ENCODE data around the gene POC1A. TPM values are rescaled to one million over a fixed set of nuclear protein-coding genes. Genes with fewer than 3 reads are reported as not detected.

The POC1A gene
- total RNA-seq, 1 donor from 2014 or later = 24.1 TPM

GRCh38 chr3:52083556-52084087 lies 70.6 kb downstream of the POC1A start:
- Mint-ChIP-seq H3K4me1 (peaks cover 24% of the 10 kb centered on the region), H3K4me3 (no peak overlapping the region), H3K36me3 (ENCODE audit: low read depth) (no peaks in the 10 kb centered on the region), H3K9me3 (no peaks in the 10 kb centered on the region), H3K27ac (no peak overlapping the region), H3K27me3 (no peaks in the 10 kb centered on the region)
- intact Hi-C loops (cut with micrococcal nuclease) = no loop called here
- DNase-seq = no peak

GRCh38 chr3:52082951-52083350 lies 71.3 kb downstream of the POC1A start:
- Mint-ChIP-seq H3K27me3 (no peaks in the 10 kb centered on the region), H3K27ac (no peak overlapping the region), H3K9me3 (no peaks in the 10 kb centered on the region), H3K4me1 (peaks cover 22% of the 10 kb centered on the region), H3K4me3 (no peak overlapping the region), H3K36me3 (ENCODE audit: low read depth) (no peaks in the 10 kb centered on the region)
- no peak for DNase-seq
- intact Hi-C loops (cut with micrococcal nuclease) = no loop called here

- Mint-ChIP-seq H3K36me3 (ENCODE audit: low read depth) (no peaks in the 10 kb centered on the region), H3K27me3 (no peaks in the 10 kb centered on the region), H3K27ac (no peak overlapping the region), H3K4me3 (no peak overlapping the region), H3K9me3 (no peaks in the 10 kb centered on the region), H3K4me1 (peaks cover 4% of the 10 kb centered on the region)
- intact Hi-C loops (cut with micrococcal nuclease) = no loop called here
- DNase-seq = no peak
Measured at GRCh38 chr3:52080830-52081719, 73.1 kb downstream of the POC1A start.

GRCh38 chr3:52079958-52080357 lies 74.3 kb downstream of the POC1A start:
- Mint-ChIP-seq H3K36me3 (ENCODE audit: low read depth) (no peaks in the 10 kb centered on the region), H3K27me3 (no peaks in the 10 kb centered on the region), H3K9me3 (no peaks in the 10 kb centered on the region), H3K27ac (no peak overlapping the region), H3K4me3 (no peak overlapping the region), H3K4me1 (no peaks in the 10 kb centered on the region)
- intact Hi-C loops (cut with micrococcal nuclease) = no loop called here
- DNase-seq = no peak

GRCh38 chr3:52078781-52079560 lies 75.3 kb downstream of the POC1A start:
- no peak overlapping the region for H3K27ac Mint-ChIP-seq
- H3K36me3 Mint-ChIP-seq (ENCODE audit: low read depth) = no peaks in the 10 kb centered on the region
- no peaks in the 10 kb centered on the region for H3K27me3 Mint-ChIP-seq
- no peaks in the 10 kb centered on the region for H3K4me1 Mint-ChIP-seq
- no peak for DNase-seq
- intact Hi-C loops (cut with micrococcal nuclease) = no loop called here
- H3K4me3 Mint-ChIP-seq = no peak overlapping the region
- H3K9me3 Mint-ChIP-seq = no peaks in the 10 kb centered on the region

GRCh38 chr3:52077925-52078324 lies 76.3 kb downstream of the POC1A start:
- intact Hi-C loops (cut with micrococcal nuclease) = no loop called here
- Mint-ChIP-seq H3K4me1 (no peaks in the 10 kb centered on the region), H3K27ac (no peak overlapping the region), H3K27me3 (no peaks in the 10 kb centered on the region), H3K9me3 (no peaks in the 10 kb centered on the region), H3K4me3 (no peak overlapping the region), H3K36me3 (ENCODE audit: low read depth) (no peaks in the 10 kb centered on the region)
- no peak for DNase-seq

GRCh38 chr3:52076896-52077780 lies 77.1 kb downstream of the POC1A start:
- no peak for DNase-seq
- Mint-ChIP-seq H3K4me3 (no peak overlapping the region), H3K27ac (no peak overlapping the region), H3K9me3 (no peaks in the 10 kb centered on the region), H3K4me1 (no peaks in the 10 kb centered on the region), H3K36me3 (ENCODE audit: low read depth) (no peaks in the 10 kb centered on the region), H3K27me3 (no peaks in the 10 kb centered on the region)
- intact Hi-C loops (cut with micrococcal nuclease) = no loop called here

GRCh38 chr3:52073490-52073889 lies 80.7 kb downstream of the POC1A start:
- H3K36me3 Mint-ChIP-seq (ENCODE audit: low read depth) = no peaks in the 10 kb centered on the region
- H3K27ac Mint-ChIP-seq = no peak overlapping the region
- H3K9me3 Mint-ChIP-seq = no peaks in the 10 kb centered on the region
- intact Hi-C loops (cut with micrococcal nuclease) = no loop called here
- no peak for DNase-seq
- no peaks in the 10 kb centered on the region for H3K4me1 Mint-ChIP-seq
- no peaks in the 10 kb centered on the region for H3K27me3 Mint-ChIP-seq
- H3K4me3 Mint-ChIP-seq = no peak overlapping the region

- H3K36me3 Mint-ChIP-seq (ENCODE audit: low read depth) = no peaks in the 10 kb centered on the region
- H3K4me3 Mint-ChIP-seq = no peak overlapping the region
- H3K27me3 Mint-ChIP-seq = no peaks in the 10 kb centered on the region
- intact Hi-C loops (cut with micrococcal nuclease) = no loop called here
- H3K4me1 Mint-ChIP-seq = no peaks in the 10 kb centered on the region
- DNase-seq = no peak
- H3K9me3 Mint-ChIP-seq = no peaks in the 10 kb centered on the region
- no peak overlapping the region for H3K27ac Mint-ChIP-seq
Measured at GRCh38 chr3:52072471-52072870, 81.8 kb downstream of the POC1A start.

GRCh38 chr3:52072020-52072419 lies 82.2 kb downstream of the POC1A start:
- no peak overlapping the region for H3K4me3 Mint-ChIP-seq
- no peaks in the 10 kb centered on the region for H3K4me1 Mint-ChIP-seq
- no peaks in the 10 kb centered on the region for H3K36me3 Mint-ChIP-seq (ENCODE audit: low read depth)
- DNase-seq = no peak
- no peaks in the 10 kb centered on the region for H3K27me3 Mint-ChIP-seq
- intact Hi-C loops (cut with micrococcal nuclease) = no loop called here
- no peaks in the 10 kb centered on the region for H3K9me3 Mint-ChIP-seq
- no peak overlapping the region for H3K27ac Mint-ChIP-seq

- DNase-seq = no peak
- Mint-ChIP-seq H3K27ac (no peak overlapping the region), H3K4me1 (no peaks in the 10 kb centered on the region), H3K9me3 (no peaks in the 10 kb centered on the region), H3K36me3 (ENCODE audit: low read depth) (no peaks in the 10 kb centered on the region), H3K4me3 (no peak overlapping the region), H3K27me3 (no peaks in the 10 kb centered on the region)
- intact Hi-C loops (cut with micrococcal nuclease) = no loop called here
Measured at GRCh38 chr3:52070724-52071621, 83.2 kb downstream of the POC1A start.

GRCh38 chr3:52069855-52070254 lies 84.4 kb downstream of the POC1A start:
- no peaks in the 10 kb centered on the region for H3K27me3 Mint-ChIP-seq
- no peaks in the 10 kb centered on the region for H3K4me1 Mint-ChIP-seq
- H3K9me3 Mint-ChIP-seq = no peaks in the 10 kb centered on the region
- DNase-seq = no peak
- intact Hi-C loops (cut with micrococcal nuclease) = no loop called here
- H3K4me3 Mint-ChIP-seq = no peak overlapping the region
- no peak overlapping the region for H3K27ac Mint-ChIP-seq
- H3K36me3 Mint-ChIP-seq (ENCODE audit: low read depth) = no peaks in the 10 kb centered on the region

- intact Hi-C loops (cut with micrococcal nuclease) = no loop called here
- Mint-ChIP-seq H3K27ac (no peak overlapping the region), H3K36me3 (ENCODE audit: low read depth) (no peaks in the 10 kb centered on the region), H3K4me3 (no peak overlapping the region), H3K4me1 (no peaks in the 10 kb centered on the region), H3K9me3 (no peaks in the 10 kb centered on the region), H3K27me3 (no peaks in the 10 kb centered on the region)
- DNase-seq = no peak
Measured at GRCh38 chr3:52069135-52069534, 85.1 kb downstream of the POC1A start.
